A549 (cell line): ENCODE results near the gene NAV2.

Experiments used
- CBX2 ChIP-seq: fragments of 200-600 bp; sonication (generic); IDR thresholded peaks from 2 replicates; pipeline ENCODE4 v1.6.1; 2016; ENCODE audit warnings: low read depth, mild to moderate bottlenecking, borderline replicate concordance
- KDM1A ChIP-seq: fragments of 200-600 bp; sonication (generic); IDR thresholded peaks from 2 replicates; pipeline ENCODE4 v1.6.1; 2016; ENCODE audit warnings: low read depth, mild to moderate bottlenecking
- PHF8 ChIP-seq: fragments of 200-600 bp; sonication (generic); IDR thresholded peaks from 2 replicates; pipeline ENCODE4 v1.6.1; 2016; ENCODE audit warnings: low read depth, mild to moderate bottlenecking, antibody characterized with exemption, moderate library complexity, borderline replicate concordance
- RCOR1 ChIP-seq: fragments of 150-350 bp; IDR thresholded peaks from 2 replicates; pipeline ENCODE4 v1.6.1; 2014; ENCODE audit warnings: antibody characterized with exemption, low read length, low read depth
- SMC3 ChIP-seq: fragments of >200 bp; sonication (Bioruptor Twin); formaldehyde crosslinking; IDR thresholded peaks from 3 replicates; pipeline ENCODE4 v1.6.1; 2018; ENCODE audit warnings: inconsistent platforms
- TF ChIP-seq, protein P1 (sequence below): fragments of >200 bp; sonication (Bioruptor Twin); formaldehyde crosslinking; IDR thresholded peaks from 3 replicates; pipeline ENCODE4 v1.5.1; 2016

DNA sequence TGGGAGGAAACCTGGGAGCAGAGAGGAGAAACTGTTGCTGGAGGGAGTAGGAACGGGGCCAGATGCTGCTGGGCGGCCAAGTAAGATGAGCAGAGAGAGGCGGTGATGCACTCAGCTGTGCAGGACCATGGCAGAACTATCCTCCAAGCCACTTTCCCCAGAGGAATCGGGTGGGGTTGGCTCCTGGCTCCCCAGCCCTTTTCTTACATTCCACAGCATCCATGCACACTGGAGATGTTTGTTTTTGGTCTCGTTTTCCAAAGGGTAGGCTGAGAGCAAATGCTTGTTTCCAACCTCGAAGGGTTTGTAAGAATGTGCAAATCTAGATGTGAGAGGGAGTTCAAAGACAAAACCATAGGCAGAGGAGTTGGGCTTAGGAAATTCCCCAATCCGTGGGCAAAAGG is 374.5 kb downstream of the NAV2 start:
- TF ChIP-seq, protein P1, sequence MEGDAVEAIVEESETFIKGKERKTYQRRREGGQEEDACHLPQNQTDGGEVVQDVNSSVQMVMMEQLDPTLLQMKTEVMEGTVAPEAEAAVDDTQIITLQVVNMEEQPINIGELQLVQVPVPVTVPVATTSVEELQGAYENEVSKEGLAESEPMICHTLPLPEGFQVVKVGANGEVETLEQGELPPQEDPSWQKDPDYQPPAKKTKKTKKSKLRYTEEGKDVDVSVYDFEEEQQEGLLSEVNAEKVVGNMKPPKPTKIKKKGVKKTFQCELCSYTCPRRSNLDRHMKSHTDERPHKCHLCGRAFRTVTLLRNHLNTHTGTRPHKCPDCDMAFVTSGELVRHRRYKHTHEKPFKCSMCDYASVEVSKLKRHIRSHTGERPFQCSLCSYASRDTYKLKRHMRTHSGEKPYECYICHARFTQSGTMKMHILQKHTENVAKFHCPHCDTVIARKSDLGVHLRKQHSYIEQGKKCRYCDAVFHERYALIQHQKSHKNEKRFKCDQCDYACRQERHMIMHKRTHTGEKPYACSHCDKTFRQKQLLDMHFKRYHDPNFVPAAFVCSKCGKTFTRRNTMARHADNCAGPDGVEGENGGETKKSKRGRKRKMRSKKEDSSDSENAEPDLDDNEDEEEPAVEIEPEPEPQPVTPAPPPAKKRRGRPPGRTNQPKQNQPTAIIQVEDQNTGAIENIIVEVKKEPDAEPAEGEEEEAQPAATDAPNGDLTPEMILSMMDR, result no peak
- TF ChIP-seq PHF8, result no peak
- TF ChIP-seq CBX2, result no peak
- TF ChIP-seq SMC3, result no peak
- TF ChIP-seq RCOR1, result no peak
- no peak for TF ChIP-seq KDM1A
